ACHN (cell line): ENCODE measurements around the gene DTX2.
"Not testable (repeated sequence)": the region's sequence is repeated elsewhere in the genome, so short reads cannot be mapped to it uniquely, and the experiment has no call there.

Experiments used
- DNase-seq: peaks from one replicate; pipeline ENCODE4 v3.0.0-alpha.2; 2015
- in situ Hi-C: cut with HindIII; loops from 2 replicates; pipeline ENCODE4 v1.10.0; 2017; ENCODE audit warnings: low sequenced_read_pairs, low pct_ligation_motif_present, low pct_unique_long_range_greater_than_20kb

The DTX2 gene

DNA sequence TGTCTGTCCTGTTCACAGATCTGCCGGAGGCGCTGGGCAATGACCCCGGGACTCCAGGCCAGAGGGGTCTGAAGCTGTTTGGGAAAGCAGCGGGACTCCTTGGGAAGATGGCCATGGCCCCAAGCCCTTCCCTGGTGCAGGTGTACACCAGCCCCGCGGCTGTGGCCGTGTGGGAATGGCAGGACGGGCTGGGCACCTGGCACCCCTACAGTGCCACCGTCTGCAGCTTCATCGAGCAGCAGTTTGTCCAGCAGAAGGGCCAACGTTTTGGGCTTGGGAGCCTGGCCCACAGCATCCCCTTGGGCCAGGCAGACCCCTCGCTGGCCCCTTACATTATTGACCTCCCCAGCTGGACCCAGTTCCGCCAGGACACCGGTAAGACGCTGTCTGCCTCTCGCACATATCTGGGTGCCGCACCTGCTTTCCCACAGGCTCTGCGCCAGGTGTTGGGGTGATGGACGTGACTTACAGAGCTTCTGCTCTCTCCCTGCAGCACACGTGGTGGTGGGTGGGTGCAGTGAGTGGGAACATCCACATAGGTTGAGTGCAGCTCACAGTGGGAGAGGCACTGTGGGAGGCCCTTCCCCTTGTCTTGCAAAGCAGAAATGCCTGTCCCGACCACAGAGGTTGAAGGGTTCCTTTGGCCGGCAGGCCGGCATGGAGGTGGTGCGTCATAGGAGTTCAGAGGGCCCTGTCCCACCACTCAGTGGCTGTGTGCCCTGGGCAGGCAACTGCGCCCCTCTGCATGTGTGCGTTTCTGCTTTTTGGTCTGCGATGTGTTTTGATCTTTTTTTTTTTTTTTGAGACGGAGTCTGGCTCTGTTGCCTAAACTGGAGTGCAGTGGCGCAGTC lies 19.1 kb downstream of the DTX2 start:
- DNase-seq, in situ Hi-C loops: not testable (repeated sequence)

GRCh38 chr7:76482660-76483059 lies 21.2 kb downstream of the DTX2 start:
- DNase-seq, in situ Hi-C loops: not testable (repeated sequence)

- in situ Hi-C loops, DNase-seq: not testable (repeated sequence)
These were observed 21.6 kb downstream of the DTX2 start for GRCh38 chr7:76483081-76483480.

DNA sequence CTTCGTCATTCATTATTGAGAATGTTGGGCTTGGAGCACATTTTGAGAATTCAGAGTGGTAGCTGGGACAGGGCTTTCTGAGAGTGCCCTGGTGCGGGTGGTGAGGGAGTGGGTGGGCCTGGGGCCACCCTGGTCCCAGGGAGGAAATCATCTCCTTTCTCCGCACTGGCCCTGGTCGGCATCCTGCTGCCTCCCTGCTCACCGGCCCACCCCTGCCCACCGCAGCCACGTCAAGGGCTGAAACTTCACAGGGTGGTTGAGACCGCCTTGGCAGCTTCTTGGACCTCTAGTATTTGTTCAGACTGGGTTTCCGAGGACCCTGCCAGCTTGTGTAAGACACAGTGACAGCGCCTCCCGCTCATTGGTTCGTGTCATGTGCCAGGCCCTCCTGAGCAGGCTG lies 22.9 kb downstream of the DTX2 start:
- DNase-seq, in situ Hi-C loops: not testable (repeated sequence)

DNA sequence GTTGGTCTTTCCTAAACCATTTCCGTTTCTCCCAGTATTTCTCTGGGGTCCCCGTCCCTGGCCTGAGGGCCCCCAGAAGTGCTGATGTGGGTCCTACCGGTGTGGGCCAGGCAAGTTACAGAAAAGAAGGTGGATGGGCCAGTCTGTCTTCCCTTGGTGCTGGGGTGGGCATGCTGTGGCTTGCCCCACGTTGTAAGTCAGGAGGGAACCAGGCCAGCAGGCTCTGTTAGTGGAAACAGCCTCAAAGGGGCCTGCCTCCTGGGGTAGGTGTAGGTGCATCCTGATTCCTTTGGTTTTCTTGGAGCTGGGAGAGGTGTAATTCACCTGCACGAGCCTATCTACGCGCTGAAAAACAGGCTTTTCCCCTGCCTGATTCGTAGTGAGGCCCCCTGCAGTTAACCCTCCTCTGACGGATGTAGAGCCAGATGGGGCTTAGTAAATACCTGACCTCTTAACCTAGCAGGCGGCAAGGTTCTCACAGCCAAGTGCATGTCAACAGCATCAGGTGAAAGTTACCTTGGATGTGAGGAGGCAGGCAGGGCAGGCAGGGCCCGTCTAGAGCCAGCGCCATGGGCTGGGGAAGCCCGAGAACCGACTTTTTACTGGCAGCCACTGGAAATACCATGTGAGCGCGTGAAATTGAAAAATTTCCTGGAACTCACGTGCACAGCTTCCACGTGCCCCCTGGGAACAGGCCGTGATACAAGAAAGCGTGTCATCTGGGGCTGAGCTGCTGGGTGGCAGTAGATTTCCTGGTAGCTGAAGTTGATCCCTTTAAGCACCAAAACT lies 24.5 kb downstream of the DTX2 start:
- in situ Hi-C loops, DNase-seq: not testable (repeated sequence)

DNA sequence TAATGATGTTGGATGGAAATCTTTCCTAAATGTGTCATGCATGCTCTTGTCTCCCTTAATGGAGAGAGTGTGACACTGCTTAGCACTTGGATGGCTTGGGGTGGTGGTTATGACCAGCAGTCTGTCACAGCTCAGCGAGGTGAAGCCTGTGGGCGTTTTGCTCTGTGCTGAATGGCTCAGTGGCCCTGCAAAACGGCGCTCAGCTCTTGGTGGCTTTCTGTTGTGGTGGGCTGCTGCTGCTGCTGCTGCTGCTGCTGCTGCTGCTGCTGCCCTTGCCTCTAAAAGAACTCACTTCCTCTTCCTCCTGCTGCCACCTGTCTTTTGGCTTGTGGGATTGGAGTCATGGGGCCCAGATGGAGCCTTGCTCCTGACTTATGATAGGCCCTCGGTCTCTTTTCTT lies 25.1 kb downstream of the DTX2 start:
- in situ Hi-C loops, result not testable (repeated sequence)

DNA sequence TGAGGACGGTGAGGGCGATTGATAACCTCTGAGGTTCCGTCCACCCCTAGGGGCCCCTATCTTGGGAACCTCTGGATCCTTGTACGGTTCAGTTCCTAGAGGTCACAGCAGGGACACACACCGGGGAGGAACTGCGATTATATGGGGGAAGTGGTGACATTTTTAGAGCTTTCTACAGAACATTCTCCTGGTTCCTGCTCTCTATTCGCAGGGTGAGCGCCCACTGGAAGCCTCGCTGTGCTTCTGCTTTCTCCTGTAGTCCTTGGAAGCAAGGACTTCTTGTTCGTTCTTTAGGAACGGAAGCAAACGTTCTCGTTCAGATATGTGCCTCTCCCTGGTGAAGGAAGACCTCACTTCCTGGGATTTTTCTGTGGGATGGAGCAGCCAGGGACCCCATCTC lies 26.5 kb downstream of the DTX2 start:
- DNase-seq, in situ Hi-C loops: not testable (repeated sequence)

More for the DNA sequence above, 25.1 kb downstream of the DTX2 start:
- DNase-seq, result not testable (repeated sequence)

DNA sequence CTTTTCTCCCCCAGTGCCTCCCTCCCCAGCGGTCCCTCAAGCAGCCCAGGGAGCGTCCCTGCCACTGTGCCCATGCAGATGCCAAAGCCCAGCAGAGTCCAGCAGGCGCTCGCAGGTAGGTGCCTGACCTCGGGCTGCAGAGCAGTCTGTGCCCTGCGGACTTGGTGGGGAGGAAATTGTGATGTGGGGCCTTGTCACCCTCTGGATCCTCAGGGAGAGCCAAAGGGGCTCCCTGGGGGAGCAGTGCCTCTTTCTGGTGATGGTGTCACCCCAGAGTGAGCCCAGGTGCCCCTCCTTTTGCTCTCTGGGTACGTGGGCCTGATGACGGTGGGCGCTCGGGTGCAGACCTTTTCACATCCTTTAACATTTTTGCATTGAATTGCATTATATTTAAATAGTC lies 30.6 kb downstream of the DTX2 start:
- in situ Hi-C loops, DNase-seq: not testable (repeated sequence)

- DNase-seq, in situ Hi-C loops: not testable (repeated sequence)
These were observed 34.2 kb downstream of the DTX2 start for GRCh38 chr7:76495717-76496116.

- in situ Hi-C loops, result not testable (repeated sequence)
These were observed 36.5 kb downstream of the DTX2 start for GRCh38 chr7:76497918-76498582.

GRCh38 chr7:76498583-76499200 lies 37.2 kb downstream of the DTX2 start:
- in situ Hi-C loops, DNase-seq: not testable (repeated sequence)

More at GRCh38 chr7:76497918-76498582, 36.5 kb downstream of the DTX2 start:
- not testable (repeated sequence) for DNase-seq

DNA sequence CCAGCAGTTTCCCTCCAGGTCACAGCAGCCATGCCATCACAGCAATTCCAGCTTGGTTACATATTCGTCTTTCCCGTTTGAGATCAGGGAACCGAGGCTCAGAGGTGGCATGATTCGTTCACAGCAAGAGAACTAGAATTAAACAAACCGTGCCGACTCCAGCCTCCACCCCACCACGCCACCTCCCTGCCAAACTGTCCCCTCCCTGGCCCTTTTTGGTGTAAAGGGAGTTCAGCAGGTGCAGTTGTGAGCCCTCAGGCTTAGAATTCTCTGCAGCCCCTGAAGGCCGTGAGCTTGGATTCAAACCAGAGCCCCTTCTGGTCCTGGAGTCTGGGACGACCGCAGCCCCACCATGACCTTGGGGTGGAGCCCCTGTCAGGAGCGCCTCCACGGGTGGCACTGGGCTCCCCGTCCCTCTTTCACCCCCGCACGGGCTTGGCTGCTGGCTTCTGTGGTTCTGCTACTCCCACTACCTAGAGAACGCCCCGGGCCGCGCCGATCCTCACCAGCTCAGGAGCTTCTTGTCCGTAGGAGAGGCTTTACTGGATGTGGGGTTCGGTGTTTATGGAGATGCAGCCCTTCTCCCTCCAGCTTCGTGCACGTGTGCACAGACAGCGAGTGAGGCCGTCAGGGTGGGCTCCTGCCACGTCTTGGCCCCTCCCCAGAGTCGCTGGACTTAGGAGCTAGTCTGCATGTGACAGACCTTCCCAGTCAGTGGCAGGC lies 37.9 kb downstream of the DTX2 start:
- DNase-seq, in situ Hi-C loops: not testable (repeated sequence)

DNA sequence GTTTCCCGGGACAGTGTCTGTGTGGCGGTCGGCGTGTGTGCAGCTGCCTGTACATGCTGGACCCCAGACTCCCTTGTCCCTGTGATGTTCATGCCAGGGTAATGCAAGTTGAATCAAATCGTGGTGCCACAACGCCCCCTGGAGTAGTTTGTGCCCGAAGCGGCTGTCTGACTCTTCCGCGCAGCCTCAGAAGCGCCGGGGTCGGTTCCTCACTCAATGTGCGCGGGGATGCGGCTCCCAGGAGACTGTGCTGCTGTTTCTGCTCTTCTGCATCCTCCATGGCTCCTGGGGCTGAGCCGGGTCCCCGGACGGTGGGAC lies 38.4 kb downstream of the DTX2 start:
- in situ Hi-C loops, DNase-seq: not testable (repeated sequence)

DNA sequence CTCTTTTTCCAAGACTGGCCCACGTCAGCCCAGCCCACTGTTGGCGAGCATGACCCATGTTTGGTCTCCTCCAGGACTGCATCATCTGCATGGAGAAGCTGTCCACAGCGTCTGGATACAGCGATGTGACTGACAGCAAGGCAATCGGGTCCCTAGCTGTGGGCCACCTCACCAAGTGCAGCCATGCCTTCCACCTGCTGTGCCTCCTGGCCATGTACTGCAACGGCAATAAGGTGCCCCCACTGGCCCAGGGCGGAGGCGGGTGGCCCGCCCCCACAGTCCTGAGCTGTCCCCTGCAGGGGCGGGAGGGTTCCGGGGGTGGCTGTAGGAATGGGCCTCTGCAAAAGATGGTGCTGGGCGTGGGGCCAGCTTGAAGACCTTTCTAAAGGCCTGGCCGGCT lies 40.7 kb downstream of the DTX2 start:
- in situ Hi-C loops, result not testable (repeated sequence)

DNA sequence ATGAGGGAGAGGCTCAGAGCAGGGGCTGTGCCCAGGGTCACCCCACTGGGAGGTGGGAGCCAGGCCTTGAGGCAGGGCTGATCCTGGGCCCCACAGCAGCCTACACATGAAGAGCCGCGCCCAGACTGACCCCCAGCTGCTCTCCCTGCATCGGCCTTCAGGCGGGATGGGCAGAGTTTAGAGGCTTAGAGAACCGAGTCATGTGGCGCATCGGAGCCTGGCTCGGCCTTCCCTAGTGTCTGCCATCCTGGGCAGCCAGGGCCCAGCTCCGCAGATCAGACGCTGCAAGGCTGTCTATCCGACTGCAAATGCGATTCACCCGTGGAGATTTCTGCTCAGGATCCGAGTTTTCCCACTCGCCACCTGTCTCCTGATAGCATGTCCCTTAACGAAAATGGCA lies 41.3 kb downstream of the DTX2 start:
- in situ Hi-C loops, DNase-seq: not testable (repeated sequence)

More for the DNA sequence above, 40.7 kb downstream of the DTX2 start:
- DNase-seq, result not testable (repeated sequence)

- in situ Hi-C loops, DNase-seq: not testable (repeated sequence)
These were observed 41.7 kb downstream of the DTX2 start for GRCh38 chr7:76503244-76503643.

DNA sequence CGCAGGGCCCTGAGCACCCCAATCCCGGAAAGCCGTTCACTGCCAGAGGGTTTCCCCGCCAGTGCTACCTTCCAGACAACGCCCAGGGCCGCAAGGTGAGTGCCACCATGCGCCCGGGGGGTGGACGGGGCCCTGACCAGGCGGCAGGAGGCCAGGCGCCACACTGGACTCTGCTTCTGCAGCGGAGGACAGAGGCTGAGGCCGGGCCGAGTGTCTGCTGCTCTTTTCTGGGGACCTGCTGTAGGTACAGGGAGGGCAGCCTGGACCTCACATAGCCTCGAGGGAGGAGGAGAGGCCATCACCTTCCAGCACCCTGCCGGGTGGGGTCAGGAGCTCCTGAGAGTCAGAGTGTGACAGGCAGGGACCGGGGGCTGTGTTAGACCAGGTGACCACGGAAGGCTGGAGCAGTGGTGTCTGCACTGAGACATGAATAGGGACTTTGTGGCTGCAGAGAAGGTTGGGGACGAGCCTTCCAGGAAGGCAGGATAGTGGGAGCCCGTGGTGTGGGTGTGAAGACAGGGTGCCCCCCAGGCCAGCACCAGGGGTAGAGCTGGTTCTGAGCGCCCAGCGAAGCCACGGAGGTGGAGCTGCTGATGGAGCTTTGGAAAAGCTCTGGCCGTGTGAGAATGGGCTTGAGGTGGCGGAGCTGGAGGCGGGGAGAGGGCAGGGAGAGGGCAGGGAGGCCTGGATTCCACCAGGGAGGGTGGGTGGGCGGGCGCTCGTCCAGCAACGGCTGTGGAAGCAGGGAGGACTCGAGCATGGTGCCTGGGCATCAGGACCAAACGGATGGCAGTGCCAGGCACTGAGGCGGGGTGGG lies 43.0 kb downstream of the DTX2 start:
- DNase-seq, result peak; percentile 6
- in situ Hi-C loops, result not testable (repeated sequence)
